HG02870 (cell line): Measurements from ENCODE around the gene GLIS2.
"Not testable (repeated sequence)": the region's sequence is repeated elsewhere in the genome, so short reads cannot be mapped to it uniquely, and the experiment has no call there.

Experiments used
- ATAC-seq: cut with Tn5 transposase; IDR thresholded peaks from one replicate; pipeline ENCODE4 v1.9.1; 2021; ENCODE audit warnings: mild to moderate bottlenecking, moderate library complexity; ENCODE audit not compliant: unreplicated experiment

The GLIS2 gene

DNA sequence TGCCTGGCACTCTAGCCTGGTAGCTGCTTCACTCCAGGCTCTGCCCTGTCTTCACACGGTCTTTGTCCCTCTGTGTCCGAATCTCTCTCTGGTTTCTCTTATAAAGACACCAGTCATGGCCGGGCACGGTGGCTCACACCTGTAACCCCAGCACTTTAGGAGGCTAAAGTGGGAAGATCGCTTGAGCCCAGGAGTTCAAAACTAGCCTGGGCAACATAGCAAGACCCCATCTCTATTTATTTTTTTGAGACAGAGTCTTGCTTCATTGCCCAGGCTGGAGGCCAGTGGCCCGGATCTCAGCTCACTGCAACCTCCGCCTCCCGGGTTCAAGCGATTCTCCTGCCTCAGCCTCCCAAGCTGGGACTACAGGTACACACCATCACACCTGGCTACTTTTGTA lies 17.8 kb downstream of the GLIS2 start:
- ATAC-seq: not testable (repeated sequence)

DNA sequence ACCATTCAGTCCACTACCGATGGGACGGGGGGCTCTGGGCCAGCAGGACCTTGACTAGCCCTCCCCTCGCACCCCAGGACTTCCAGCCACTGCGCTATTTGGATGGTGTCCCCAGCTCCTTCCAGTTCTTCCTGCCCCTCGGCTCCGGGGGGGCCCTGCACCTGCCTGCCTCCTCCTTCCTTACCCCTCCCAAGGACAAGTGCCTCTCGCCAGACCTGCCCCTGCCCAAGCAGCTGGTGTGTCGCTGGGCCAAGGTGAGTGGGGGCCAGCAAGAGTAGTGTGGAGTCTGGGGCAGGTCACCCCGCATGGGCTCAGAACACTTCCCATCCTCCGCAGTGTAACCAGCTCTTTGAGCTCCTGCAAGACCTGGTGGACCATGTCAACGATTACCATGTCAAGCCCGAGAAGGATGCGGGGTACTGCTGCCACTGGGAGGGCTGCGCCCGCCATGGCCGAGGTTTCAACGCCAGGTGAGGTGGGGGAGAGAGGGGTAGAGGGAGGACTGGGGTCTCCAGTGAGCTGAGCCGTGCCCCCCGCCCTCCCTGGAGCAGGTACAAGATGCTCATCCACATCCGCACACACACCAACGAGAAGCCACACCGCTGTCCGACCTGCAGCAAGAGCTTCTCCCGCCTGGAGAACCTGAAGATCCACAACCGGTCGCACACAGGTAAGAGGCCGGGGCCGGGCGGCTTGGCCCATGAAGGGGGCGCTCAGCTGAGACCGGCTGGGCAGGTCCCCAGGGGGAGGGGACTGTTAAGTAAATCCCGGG lies 19.0 kb downstream of the GLIS2 start:
- ATAC-seq: no peak

DNA sequence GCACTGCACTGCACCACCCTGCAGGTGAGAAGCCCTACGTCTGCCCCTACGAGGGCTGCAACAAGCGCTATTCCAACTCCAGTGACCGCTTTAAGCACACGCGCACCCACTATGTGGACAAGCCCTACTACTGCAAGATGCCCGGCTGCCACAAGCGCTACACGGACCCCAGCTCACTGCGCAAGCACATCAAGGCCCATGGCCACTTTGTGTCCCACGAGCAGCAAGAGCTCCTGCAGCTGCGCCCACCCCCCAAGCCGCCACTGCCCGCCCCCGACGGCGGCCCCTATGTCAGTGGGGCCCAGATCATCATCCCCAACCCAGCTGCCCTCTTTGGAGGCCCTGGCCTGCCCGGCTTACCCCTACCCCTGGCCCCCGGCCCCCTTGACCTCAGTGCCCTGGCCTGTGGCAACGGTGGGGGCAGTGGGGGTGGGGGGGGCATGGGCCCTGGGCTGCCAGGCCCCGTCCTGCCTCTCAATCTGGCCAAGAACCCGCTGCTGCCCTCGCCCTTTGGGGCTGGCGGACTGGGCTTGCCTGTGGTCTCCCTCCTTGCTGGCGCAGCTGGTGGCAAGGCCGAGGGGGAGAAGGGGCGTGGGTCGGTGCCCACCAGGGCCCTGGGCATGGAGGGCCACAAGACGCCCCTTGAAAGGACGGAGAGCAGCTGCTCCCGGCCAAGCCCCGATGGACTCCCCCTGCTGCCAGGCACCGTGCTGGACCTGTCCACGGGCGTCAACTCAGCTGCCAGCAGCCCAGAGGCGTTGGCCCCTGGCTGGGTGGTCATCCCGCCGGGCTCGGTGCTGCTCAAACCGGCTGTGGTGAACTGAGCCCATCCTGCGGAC lies 21.1 kb downstream of the GLIS2 start:
- ATAC-seq: no peak

DNA sequence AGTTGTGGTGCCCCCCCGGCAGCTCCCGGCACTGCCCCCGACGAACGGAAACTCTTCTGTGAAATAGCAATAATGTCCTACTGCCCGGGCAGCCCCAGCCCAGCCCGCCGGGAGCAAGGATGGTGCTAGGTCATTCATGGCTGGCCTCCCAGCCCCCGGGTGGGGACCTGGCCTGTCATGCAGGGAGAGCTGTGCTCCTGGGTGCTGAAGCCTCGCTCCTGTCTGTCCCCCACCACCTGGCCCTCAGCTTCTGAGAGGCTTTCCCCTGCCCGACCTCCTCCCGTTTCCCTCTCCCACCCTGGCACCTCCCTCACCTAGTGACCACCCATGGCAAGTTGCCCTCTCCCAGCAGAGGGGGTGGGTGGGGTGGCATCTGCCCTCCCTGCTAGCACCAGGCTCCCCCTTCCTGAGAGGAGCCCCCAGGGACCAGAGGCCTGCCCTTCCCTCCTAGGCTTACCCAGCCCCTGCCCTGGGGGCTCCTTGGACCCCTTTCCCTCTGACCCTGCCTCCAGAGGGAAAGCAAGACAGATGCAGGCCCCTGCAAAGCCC lies 21.7 kb downstream of the GLIS2 start:
- no peak for ATAC-seq

DNA sequence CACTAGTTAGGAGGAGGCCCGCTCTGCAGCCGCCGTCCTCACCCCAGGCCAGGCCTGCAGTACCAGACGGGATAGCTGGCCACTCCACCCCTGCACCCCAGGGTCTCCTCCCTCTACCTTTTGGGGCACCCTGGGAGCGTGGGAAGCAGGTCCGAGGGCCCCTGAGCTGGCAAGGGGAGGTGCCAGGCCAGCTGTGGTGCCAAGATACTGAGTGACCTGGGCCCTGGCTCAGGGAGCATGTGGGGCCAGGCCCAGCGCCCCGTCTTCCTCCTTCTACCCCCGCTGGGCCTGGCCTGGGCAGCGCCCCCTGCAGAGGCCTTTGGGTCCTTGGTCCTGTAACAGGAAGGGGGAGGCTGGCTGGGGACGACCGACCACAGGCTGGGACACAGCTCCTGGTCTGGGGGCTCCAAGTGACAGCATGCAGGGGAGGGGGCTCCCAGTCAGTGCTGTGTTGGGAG lies 22.3 kb downstream of the GLIS2 start:
- ATAC-seq: no peak

DNA sequence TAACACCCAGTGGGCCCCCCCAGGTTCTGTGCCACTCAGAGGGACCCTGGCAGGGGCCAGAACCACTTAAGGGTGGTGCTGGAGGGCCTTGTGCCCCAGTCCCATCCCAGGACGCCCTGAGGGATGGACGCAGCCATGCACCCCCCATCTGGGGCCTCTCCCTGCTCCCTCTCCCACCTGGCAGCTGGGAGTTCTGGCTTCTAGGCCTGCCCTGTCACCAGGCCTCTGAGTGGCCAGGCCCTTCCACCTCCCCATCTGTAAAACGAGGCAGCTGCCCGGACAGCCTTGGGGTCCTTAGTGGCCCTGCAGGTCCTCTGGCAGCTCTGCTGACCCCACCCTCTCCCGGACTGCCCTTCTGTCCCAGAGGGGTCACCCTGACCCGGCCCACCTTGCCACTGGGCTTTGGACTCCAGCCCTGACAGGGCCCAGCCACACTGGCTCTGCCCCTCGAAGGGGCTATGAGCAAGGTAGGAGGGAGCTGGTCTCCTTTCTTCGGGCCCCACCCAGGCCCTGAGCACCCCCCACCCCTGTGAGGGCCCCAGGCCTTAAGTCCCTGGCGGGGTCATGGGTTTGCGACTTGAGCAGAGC lies 22.9 kb downstream of the GLIS2 start:
- ATAC-seq: no peak

DNA sequence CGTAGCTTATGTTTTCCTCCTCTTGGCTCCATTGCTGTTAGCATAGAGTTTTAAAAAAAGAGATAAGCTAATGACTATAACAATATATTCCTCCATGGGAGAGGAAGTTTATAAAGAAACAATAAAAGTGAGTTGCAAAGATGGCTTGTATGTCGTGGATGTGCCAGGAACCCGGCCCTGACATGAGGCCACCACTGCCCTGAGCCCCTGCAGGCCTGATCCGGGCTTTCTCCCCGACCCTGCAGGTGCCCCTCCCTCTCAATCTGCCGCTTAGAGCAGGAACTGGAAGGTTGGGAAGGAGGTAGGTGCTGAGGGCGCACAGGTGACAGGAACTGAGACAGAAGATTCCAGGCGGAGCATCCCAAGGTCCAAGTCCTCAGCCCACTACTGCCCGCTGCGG lies 23.6 kb downstream of the GLIS2 start:
- ATAC-seq: no peak

DNA sequence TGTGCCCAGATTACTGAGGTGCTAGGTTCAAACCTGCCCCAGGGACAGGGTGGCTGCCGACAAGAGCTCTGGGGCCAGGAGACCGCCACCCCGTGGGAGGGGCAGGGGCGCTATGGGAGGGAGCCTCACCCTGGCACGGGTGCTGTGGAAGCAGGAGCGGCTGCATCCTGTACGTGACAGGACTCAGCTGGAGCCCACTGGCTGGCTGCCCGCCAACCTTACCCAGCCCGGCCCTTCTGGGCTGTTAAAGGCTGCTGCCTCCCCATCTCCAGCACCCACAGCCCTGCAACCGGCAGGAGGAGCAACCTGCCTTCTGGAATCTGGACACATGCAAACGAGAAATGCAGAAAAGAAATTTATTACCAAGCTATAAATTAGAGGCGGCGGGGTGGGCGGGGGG lies 24.0 kb downstream of the GLIS2 start:
- no peak for ATAC-seq

DNA sequence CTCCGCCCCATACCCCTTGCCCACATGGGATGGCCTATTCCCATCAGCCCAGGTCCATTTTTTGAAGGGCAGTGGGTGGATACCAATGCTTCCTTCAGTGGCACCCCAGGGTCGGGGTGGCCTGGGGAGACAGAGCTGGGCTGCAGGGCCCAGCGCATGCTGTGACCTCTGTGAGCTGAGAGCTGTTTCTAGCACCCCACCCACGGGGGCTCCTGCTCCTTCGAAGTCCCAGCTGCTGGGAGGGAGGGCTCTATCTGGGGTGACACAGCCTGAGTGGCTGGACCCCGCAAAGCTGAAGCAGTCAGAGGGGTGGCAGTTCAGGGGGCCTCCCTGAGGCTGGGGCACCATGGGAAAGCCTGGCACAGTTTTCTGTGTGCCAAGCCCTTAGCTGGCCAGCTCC lies 24.6 kb downstream of the GLIS2 start:
- no peak for ATAC-seq

DNA sequence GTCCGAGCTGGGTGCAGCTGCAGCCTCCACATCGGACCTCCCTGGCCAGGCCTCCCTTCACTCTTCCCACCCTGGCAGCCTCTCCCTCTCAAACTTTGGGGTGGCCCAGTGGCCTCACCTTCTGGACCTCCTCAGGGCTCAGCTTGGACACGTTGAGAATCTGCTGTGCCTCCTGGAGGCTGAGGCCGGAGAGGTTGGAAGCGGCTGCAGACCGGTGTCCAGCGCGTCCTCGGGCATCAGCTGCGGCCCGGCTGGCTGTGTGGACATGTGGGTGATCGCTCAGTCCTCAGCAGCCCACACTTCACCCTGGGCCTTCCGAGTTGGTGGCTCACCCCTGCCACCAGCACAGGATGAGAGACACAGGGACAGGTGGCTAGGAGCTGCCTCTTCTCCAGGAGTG lies 25.4 kb downstream of the GLIS2 start:
- ATAC-seq: no peak

DNA sequence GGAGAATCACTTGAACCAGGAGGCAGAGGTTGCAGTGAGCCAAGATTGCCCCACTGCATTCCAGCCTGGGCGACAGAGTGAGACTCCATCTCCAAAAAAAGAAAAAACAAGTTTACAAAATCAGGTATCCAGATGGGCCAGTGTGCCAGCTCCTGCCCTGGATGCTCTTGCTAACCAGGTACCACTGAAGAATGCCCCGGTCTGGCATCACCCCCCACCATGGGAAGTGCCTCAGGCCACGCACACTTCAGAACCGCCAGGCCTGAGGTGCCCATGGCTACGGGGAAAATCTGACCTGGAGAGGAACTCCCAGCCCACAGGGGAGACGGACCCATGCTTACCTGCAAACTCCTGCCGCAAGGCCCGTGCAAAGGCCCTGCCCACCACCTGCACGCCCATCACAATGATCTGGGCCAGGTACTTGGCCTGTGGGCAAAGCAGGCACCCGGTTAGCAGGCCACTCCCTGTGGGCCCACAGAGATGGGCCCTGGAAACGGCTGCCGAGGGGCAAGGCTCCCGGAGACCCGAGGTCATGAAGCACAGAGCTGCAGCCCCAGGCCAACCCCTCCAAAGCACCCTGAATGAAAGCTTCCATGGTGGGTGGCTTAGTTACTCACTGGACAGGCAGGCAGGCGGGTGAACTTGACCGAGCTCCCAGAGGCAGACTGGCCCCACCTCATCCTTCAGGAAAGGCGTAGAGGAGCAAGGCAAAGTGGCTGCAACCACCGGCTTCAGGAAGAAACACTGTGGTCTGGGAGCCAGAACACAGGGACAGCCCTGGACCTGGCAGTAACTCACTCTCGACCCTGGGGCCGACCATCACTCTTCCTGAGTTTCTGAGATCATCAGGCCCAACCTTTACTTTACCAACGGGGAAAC lies 27.2 kb downstream of the GLIS2 start:
- ATAC-seq: no peak

DNA sequence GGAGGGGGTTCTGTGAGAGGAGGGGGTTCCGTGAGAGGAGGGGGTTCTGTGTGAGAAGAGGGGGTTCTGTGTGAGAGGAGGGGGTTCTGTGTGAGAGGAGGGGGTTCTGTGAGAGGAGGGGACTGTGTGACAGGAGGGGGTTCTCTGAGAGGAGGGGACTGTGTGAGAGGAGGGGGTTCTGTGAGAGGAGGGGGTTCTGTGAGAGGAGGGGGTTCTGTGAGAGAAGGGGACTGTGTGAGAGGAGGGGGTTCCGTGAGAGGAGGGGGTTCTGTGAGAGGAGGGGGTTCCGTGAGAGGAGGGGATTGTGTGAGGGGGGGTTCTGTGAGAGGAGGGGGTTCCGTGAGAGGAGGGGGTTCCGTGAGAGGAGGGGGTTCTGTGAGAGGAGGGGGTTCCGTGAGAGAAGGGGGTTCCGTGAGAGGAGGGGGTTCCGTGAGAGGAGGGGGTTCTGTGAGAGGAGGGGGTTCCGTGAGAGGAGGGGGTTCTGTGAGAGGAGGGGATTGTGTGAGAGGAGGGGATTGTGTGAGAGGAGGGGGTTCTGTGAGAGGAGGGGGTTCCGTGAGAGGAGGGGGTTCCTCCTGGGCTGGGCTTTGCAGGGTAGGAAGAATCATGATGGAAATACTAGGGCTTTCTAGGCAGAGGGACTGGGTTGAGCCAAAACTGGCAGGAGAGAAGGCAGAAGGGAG lies 28.6 kb downstream of the GLIS2 start:
- ATAC-seq: not testable (repeated sequence)

DNA sequence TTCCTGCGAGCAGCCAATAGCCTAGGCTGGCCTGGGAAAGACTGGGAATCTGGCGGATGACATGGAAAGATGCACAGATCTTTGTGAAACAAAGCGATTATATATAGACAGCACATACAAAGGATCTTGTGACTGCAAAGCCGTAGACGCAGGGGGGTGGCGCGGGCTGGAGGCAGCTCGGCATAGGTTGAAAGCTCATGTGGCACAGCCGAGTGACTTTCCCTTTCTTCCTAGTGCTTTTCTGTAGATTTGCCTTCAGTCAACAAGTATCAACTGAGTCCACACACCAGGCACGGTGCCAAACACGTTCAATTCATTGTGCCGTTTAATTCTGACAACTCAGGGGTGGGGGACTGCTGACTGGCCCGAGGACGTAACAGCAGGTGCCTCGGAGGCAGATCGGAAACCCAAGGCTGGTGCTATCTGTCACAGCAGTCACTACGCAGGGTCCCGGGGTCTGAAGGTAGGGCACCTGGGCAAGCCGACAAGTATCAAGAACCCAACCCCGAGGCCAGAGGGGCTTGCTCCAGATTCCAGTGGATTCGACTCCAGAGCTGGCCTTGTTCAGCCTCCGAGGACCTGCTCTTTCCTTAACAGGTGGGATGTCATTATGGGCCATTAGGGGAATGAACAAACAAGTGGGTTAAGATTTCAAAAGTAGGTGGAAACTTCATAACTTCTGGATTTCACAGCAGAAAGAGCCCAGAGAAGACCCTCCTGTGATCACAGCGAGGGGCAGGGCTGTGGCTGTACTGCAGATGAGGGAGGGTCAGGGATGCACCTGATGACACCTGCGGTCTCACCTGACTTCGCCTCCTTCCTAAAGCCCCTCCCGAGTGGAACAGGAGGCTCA lies 29.3 kb downstream of the GLIS2 start:
- ATAC-seq: no peak

DNA sequence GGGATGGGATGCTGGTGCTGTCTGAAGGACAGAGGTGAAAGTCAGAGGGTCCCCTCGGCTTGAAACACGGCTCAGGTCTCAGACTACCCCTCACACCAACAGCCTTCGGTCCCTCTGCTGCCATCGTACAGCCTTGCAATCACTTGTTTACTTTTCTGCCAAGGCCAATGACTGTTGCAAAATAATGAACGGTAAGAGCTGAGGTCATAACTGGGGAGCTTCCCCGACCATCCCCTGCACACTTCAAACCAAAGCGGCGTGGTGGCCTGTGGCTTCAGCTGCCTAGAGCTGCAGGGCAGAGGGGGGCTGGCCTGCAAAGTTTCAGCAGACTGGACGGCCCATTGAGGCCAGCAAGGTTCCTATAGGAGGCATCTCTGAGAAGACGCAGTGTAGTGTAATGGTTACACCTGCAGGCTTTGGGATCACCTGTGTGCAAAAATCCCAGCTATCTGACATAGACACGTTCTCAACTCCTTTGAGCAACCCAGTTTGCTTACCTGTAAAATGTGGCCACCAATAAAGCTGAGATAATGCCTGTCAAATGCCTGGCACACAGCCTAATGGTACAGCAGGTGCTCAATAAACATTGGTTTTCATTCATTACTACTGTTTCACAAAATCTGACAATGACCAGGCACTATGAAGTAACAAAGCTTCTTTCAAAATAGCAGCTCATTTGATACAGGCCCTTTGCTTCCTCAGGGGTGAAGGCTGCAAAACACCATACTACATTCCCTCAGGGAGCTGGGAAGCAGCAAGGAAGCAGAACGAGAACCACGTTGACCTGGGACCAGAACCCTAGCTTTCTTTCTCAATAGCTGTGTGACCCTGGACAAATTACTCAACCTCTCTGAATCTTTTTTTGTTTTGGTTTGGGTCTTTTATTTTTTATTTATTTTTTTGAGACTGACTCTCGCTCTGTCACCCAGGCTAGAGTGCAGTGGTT lies 30.2 kb downstream of the GLIS2 start:
- no peak for ATAC-seq

DNA sequence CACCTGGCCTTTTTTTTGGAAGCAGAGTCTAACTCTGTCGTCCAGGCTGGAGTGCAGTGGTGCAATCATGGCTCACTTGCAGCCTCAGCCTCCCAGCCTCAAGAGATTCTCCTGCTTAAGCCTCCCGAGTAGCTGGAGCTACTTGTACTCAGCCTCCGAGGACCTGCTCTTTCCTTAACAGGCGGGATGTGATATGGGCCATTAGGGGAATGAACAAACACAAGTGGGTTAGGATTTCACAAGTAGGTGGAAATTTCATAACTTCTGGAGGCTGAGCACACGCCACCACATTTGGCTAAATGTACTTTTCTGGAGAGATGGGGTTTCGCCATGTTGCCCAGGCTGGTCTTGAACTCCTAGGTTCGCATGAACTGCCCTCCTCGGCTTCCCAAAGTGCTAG lies 31.1 kb downstream of the GLIS2 start:
- ATAC-seq: no peak

DNA sequence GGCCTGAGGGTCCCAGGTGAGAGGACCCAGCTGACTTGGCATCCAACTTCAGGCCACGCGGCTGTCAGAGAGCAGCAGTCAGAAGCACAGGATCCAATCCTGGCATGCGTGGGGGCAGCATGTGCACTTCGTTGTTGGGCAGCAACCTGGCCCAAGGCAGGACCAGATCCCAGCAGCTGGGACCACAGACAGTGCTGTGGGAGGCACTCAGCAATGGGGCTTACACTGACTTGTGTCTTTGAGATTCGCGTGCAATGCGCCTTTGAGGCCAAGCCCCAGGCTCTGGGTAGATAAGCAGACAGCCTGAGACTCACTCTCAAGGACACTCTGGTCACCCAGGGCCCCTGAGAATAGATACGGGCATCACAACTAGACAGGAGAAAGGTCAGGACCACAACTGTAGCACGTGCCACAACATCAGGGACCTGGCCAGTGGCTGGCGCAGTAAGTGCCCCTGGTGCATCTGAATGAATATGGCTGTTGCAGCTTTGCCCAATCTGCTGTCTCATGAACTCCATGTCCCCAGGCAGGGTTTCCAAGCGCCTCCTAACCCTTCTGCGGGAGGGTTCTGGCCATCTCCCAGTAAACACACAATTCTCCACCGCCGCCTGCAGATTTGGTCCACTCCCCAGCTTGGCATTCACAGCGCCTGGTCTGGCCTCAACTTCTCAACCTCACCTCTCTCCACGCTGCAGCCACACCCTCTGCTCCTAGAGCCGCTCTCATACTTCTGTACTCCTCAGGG lies 32.1 kb downstream of the GLIS2 start:
- ATAC-seq: no peak

DNA sequence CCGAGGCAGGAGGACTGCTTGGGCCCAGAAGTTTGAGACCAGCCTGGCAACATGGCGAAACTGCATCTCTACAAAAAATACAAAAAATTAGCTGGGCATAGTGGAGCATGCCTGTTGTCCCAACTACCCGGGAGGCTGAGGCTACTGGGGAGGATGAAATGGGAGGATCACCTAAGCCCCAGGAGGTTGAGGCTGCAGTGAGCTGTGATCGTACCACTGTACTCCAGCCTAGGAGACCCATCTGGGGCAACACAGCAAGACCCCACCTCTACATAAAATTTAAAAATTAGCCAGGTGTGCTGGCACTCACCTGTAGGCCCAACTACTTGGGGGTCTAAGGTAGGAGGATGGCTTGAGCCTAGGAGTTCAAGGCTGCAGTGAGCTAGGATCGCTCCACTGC lies 33.5 kb downstream of the GLIS2 start:
- ATAC-seq: no peak
